Right cardiac atrium (tissue), 5 donors: ENCODE results near the gene THADA. TPM values are rescaled to one million over a fixed set of nuclear protein-coding genes. Genes with fewer than 3 reads are reported as not detected.

Experiments
- ATAC-seq, 2 donors: fragments of 200-7000 bp; cut with Tn5 transposase; one replicate each; pipeline versions ENCODE4 v1.8.0 to v1.9.1; 2020; ENCODE audit warnings: moderate library complexity in 2 of 2, mild to moderate bottlenecking in 1 of 2
- DNase-seq, 3 donors: peaks; one replicate each; pipeline ENCODE4 v3.0.0-alpha.2; 2020
- H3K27ac ChIP-seq: one replicate; pipeline ENCODE4 v1.5.1; 2013; ENCODE audit warnings: mild to moderate bottlenecking, low read length, control low read depth, moderate library complexity
- H3K27me3 ChIP-seq: one replicate; pipeline ENCODE4 v1.6.1; 2013; ENCODE audit not compliant: control insufficient read depth, insufficient read depth
- H3K4me1 ChIP-seq: one replicate; pipeline ENCODE4 v1.6.1; 2013; ENCODE audit warnings: low read length; ENCODE audit not compliant: control insufficient read depth, insufficient read depth
- H3K4me3 ChIP-seq: one replicate; pipeline ENCODE4 v1.5.1; 2013; ENCODE audit warnings: low read length, control low read depth
- H3K9me3 ChIP-seq: one replicate; pipeline ENCODE4 v1.6.1; 2013; ENCODE audit warnings: low read length; ENCODE audit not compliant: control insufficient read depth
- WGBS: extraction: QIAGEN DNeasy Blood & Tissue Kit; methylation state at CpG from one replicate; pipeline ENCODE4 v1.1.7; 2013; 5-methylcytosine and 5-hydroxymethylcytosine counted together
- intact Hi-C, 4 donors: fragments of 100-400 bp; cut with DNase I; formaldehyde crosslinking; loops; one replicate each; pipeline versions ENCODE4 v1.11.0 to v1.14.0; 2022 to 2023
- polyA plus RNA-seq: library from polyadenylated mRNA; stranded (reverse); fragments of 200-250 nt; gene quantifications from one replicate; pipeline ENCODE4 v1.2.3, GENCODE V29; 2013
- total RNA-seq, 4 donors: library from RNA; stranded (reverse); fragmentation: NEBNext Ultra II Directional; extraction: Animal tissue kit (Norgen Biotek cat#: 25700); gene quantifications; one replicate each; pipeline ENCODE4 v1.2.1, GENCODE V29; 2021
- donor health status: healthy with polysubstance abuse.
- donor health status: DM: no; HTN: yes; CAD: no.
- donor health status: DM: no; HTN: no; CAD: no.
- donor health status: DM: no; HTN: yes; CAD: no; lungs with severe emphysema.
- donor health status: DM: yes; HTN: yes; CAD: no.

The THADA gene
- total and polyA plus RNA-seq, 5 donors: 10.6 to 20.7 (median 19.8) TPM

GRCh38 chr2:43367012-43367782, 228.6 kb downstream of the THADA start:
- Histone ChIP-seq H3K4me1 (peaks cover 2% of the 10 kb centered on the region), H3K27me3 (no peaks in the 10 kb centered on the region), H3K4me3 (no peak overlapping the region), H3K27ac (no peak overlapping the region), H3K9me3 (no peaks in the 10 kb centered on the region)
- intact Hi-C loops: no loop called here
- whole genome bisulfite sequencing: 94% methylated on average over 3 of the region's 3 CpGs
- ATAC-seq (no peak), DNase-seq (no peak)

- intact Hi-C loops: no loop called here
- ATAC-seq (no peak), DNase-seq (no peak)
- 91% methylated on average over 4 of the region's 4 CpGs for WGBS
- Histone ChIP-seq H3K27me3 (no peaks in the 10 kb centered on the region), H3K9me3 (no peaks in the 10 kb centered on the region), H3K4me1 (no peaks in the 10 kb centered on the region), H3K27ac (no peak overlapping the region), H3K4me3 (no peak overlapping the region)
Observed at GRCh38 chr2:43363120-43363519, 232.7 kb downstream of the THADA start.

GRCh38 chr2:43361286-43361685, 234.6 kb downstream of the THADA start:
- DNase-seq: no peak
- WGBS: 56% methylated on average over 2 of the region's 2 CpGs
- ATAC-seq: no peak
- H3K9me3 ChIP-seq: no peaks in the 10 kb centered on the region
- intact Hi-C loops: no loop called here
- no peaks in the 10 kb centered on the region for H3K4me1 ChIP-seq
- no peak overlapping the region for H3K4me3 ChIP-seq
- H3K27ac ChIP-seq: no peak overlapping the region
- H3K27me3 ChIP-seq: no peaks in the 10 kb centered on the region

DNA sequence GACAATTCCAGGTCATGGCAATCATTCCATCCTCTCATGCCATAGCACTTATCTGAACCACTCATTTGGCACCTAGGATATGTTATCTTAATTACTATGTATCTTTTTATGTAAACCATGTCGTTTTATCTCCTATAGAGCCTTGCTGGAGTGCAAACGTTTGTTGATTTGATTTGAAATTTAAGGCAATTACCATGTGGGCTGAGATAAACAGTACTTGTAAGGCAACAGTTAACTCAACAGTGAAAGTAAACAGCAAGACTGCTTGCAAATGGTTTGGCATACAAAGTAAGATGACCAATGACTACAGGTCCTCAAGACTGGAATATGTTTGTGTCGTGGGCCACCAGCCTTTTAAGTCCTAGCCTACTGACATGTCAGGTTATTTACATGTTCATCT, 235.7 kb downstream of the THADA start:
- Histone ChIP-seq H3K9me3 (no peaks in the 10 kb centered on the region), H3K4me3 (no peak overlapping the region), H3K27ac (no peak overlapping the region), H3K4me1 (no peaks in the 10 kb centered on the region), H3K27me3 (no peaks in the 10 kb centered on the region)
- ATAC-seq (no peak), DNase-seq (no peak)
- WGBS: 50% methylated on average over 3 of the region's 3 CpGs
- intact Hi-C loops: no loop called here

DNA sequence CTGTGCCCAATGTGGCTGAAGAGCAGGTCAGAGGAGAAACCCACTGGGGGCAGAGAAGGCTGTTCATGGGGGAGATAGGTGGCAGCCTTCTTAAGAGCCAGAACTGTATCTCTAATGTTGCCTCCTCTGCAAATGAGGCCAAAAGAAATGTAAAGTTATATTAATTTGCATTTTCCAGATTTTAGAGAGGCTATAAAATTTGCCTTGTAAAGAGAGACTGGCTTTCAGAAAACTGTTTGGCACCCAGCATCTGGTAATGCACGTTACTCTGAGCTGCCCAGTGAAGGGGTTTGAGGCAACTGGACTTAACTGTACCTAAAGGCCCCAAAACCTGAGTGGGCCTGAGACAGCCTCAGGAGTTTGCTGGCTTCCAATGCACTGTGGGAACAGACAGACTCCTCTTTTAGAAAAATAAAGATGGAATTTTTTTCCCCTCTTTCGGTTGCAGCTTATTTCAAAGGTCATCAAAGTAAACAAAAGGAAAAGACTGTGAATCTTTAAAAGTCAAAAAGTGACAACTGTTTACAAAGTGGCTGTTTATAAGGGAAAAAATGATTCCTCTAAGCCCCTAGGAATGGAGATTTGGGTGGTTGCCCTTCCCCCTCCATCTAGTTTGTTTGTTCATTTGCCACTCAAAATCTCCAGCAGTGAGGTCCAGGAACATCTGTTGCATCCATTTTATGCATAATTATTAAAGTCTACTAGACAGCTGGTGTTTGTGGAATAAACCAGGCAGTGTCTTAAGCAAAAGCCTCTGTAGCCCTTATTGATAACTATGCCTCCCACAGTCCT, 237.2 kb downstream of the THADA start:
- intact Hi-C loops: no loop called here
- H3K4me1 ChIP-seq: no peaks in the 10 kb centered on the region
- no peak for DNase-seq
- H3K9me3 ChIP-seq: no peaks in the 10 kb centered on the region
- 67% methylated on average over 2 of the region's 2 CpGs for WGBS
- H3K27ac ChIP-seq: no peak overlapping the region
- ATAC-seq: no peak
- H3K27me3 ChIP-seq: no peaks in the 10 kb centered on the region
- no peak overlapping the region for H3K4me3 ChIP-seq

DNA sequence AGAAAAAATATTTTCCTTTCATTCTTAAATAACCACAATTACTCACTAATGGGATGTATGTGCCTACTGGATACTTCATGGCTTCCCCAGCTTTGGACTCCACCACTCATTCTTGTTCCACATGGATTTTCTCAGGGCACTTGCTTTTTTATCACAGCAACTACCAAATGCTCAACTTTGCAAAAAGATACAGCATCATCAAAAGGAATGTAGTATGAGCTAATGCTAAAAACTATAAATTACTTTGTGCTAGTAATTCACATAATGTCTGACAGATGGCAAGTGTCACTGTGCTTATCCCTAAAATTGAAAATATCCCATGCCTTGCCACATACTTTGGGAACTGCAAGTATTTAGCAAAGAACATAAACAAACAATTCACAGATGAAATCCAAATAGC, 239.1 kb downstream of the THADA start:
- intact Hi-C loops: no loop called here

DNA sequence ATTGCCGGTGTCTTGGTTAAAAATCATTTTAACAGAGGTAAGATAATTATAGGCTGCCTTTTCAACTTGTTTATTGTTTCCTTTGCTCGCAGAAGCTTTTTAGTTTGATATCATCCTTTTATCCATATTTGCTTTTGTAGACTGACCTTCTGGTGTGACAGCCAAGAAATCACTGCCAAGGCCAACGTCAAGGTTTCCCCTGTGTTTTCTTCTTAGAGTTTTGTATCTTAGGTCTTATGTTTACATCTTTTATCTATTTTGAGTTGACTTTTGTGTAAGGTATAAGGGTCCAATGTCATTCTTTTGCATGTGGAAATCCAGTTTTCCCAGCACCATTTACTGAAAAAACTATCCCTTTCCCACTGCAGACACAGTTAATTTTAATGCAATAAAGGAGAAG, 240.4 kb downstream of the THADA start:
- no peak for ATAC-seq
- DNase-seq: no peak
- 75% methylated on average over 3 of the region's 3 CpGs for WGBS
- Histone ChIP-seq H3K9me3 (no peaks in the 10 kb centered on the region), H3K4me3 (no peak overlapping the region), H3K27me3 (no peaks in the 10 kb centered on the region), H3K27ac (no peak overlapping the region), H3K4me1 (no peaks in the 10 kb centered on the region)
- intact Hi-C loops: no loop called here

More for the DNA sequence above, 239.1 kb downstream of the THADA start:
- DNase-seq: no peak
- H3K27ac ChIP-seq: no peak overlapping the region
- H3K4me3 ChIP-seq: no peak overlapping the region
- ATAC-seq: no peak
- no peaks in the 10 kb centered on the region for H3K27me3 ChIP-seq
- no peaks in the 10 kb centered on the region for H3K4me1 ChIP-seq
- no peaks in the 10 kb centered on the region for H3K9me3 ChIP-seq

DNA sequence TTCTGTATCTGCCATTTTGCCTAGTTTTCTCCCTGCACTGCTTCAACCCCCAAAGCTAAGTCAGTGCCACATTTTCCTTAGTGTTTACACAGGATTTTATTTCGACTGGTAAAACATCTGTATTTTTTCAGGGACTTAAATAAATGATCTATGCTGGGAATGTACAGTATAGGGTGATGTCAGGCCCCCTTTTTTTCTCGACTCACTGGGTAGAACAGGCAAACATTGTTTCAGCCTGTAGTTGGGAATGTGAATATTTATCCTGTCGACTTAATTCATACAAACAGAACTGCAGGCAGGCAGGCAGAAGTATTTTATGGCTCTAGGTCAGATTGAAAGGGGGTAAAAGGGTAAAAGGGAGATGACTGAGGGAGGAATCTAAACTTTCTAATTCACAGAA, 245.9 kb downstream of the THADA start:
- intact Hi-C loops: no loop called here
- Histone ChIP-seq H3K27me3 (no peaks in the 10 kb centered on the region), H3K27ac (peak overlapping the region; percentile 37), H3K4me1 (peaks cover 2% of the 10 kb centered on the region), H3K4me3 (no peak overlapping the region), H3K9me3 (no peaks in the 10 kb centered on the region)
- WGBS: 66% methylated on average over 3 of the region's 3 CpGs
- ATAC-seq (no peak), DNase-seq (no peak)

- peak in 1 of 2 donors; percentile 30 for ATAC-seq
- H3K27me3 ChIP-seq: no peaks in the 10 kb centered on the region
- H3K4me1 ChIP-seq: peaks cover 4% of the 10 kb centered on the region
- DNase-seq: no peak
- intact Hi-C loops: no loop called here
- H3K4me3 ChIP-seq: no peak overlapping the region
- H3K27ac ChIP-seq: no peak overlapping the region
- no peaks in the 10 kb centered on the region for H3K9me3 ChIP-seq
- WGBS: 26% methylated on average over 1 of the region's 1 CpG
Observed at GRCh38 chr2:43348908-43349661, 246.8 kb downstream of the THADA start.

- ATAC-seq: no peak
- no peak for DNase-seq
- H3K27ac ChIP-seq: peak overlapping the region; percentile 20
- H3K4me3 ChIP-seq: no peak overlapping the region
- no peaks in the 10 kb centered on the region for H3K9me3 ChIP-seq
- H3K27me3 ChIP-seq: no peaks in the 10 kb centered on the region
- intact Hi-C loops: no loop called here
- 67% methylated on average over 4 of the region's 4 CpGs for WGBS
- H3K4me1 ChIP-seq: peaks cover 11% of the 10 kb centered on the region
Observed at GRCh38 chr2:43347746-43348145, 248.1 kb downstream of the THADA start.
